ENCODE measurements around the gene BEAN1.

DNA sequence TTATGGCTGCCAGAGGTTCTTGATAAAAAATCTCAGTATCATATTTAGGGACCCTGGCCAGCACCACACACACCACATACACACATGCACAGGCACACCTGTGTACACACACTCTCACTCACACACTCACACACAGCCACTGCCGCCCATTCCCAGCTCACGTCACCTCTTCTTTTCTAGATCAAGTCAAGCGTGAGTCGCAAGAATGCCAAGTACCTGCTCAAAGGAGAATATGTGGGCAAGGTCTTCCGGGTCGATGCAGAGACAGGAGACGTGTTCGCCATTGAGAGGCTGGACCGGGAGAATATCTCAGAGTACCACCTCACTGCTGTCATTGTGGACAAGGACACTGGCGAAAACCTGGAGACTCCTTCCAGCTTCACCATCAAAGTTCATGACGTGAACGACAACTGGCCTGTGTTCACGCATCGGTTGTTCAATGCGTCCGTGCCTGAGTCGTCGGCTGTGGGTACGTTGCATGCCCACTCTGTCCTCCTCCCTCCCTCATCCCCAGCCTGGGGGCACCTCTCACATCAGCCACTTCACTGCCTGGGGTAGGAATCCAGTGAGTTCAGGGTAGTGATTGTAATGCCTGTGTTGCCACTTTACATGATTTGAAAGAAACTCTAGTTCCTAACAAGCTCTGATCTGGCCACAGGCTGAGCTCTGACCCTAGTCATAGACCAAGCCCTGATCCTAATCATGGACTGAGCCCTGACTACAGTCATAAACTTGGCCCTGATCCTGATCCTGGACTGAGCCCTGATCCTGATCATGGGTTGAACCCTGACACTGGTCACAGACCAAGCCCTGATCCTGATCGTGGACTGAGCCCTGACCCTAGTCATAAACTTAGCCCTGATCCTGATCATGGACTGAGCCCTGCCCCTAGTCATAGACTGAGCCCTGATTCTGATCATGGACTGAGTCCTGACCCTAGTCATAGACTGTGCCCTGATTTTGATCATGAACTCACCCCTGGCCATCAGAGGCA is 40.2 kb upstream of the BEAN1 start:
- TF ChIP-seq CTCF (IDR thresholded peaks at IDR 0.05) (no peak), POLR2AphosphoS5 (IDR thresholded peaks at IDR 0.05) (no peak), POLR2A (IDR thresholded peaks at IDR 0.05) (no peak)

All from suprapubic skin (tissue), 4 donors.